Eye (tissue), 1 donor: ENCODE results near the gene AMN.

ENCODE experiments used
- DNase-seq: peaks from one replicate; pipeline ENCODE4 v3.0.0-alpha.2; 2015

The AMN gene

DNA sequence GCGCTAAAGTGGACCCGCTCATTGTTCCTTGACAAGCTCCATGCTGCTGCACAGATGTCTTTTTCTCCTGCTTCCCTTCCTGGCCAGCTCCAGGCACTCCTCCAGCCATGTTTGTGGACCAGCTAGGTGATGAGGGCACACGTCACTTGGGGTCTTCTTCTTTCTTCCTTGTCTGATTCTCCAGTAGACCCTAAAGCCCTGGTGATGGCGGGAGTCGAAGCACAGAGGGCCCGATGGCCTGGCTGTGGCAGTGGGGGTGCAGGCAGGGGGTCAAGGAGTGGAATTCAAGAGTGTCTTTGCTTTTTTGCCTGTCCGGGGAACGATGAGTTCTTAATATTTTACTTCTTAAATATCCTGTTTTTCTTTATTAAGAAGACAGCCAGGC, 23.0 kb upstream of the AMN start:
- DNase-seq = no peak

- DNase-seq = no peak
Observed at GRCh38 chr14:102900631-102901571, 21.6 kb upstream of the AMN start.

GRCh38 chr14:102901633-102902032, 20.8 kb upstream of the AMN start:
- no peak for DNase-seq

DNA sequence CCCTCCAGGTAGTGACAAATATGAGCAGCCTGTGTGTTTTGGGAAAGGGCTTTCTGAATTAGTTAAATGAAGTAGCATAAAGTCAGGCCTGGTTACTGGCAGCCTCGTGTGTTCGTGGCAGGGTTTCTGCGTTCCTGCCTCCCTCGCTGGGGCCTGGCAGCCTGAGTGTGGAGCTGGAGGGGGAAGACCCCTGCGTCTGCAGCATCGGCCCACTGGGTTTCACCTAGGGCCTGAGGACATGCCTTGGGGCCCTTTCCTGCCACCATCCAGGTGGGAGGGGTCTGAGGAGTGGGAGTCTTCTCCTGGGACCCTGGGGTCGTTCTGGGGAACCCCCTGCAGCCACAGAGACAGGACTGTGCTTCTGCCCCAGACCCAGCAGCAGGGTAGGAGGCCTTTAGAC, 20.4 kb upstream of the AMN start:
- DNase-seq = no peak

DNA sequence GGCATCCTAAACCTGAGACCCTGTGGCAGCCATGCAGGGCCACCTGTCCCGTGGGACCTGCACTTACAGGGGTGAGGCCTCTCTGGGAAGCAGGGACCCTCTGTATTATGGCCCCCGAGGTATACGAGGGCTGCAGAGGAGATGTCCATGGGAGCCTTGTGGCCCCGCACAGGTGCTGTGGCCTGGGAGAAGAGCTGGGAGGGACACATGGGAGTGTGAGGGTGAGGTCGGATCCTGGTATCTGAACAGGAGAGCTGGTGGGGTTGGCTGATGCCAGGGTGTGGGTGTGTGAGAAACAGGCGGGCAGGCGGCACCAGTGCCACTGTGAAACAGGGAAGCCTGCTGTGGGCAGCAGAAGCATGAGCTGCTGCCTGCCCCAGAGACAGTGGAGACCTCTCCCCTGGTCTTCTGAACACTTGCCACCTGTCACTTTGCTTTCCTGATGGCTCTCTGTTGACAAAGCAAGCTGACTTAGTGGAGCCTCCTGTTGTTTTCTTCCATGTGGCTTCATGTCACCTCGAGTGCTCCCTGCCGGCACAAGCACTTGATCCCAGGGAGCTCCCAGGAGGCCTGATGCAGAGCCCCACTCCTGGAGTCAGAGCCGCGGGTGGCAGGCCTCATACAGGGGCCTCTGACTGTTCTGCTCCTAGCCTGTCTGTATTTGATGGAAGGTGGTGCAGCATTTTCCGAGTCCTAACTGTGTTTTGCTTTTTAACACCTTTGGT, 19.8 kb upstream of the AMN start:
- DNase-seq = no peak

- no peak for DNase-seq
Observed at GRCh38 chr14:102903248-102903888, 19.1 kb upstream of the AMN start.

- no peak for DNase-seq
Observed at GRCh38 chr14:102903889-102904512, 18.5 kb upstream of the AMN start.

- no peak for DNase-seq
Observed at GRCh38 chr14:102905116-102906108, 17.1 kb upstream of the AMN start.

DNA sequence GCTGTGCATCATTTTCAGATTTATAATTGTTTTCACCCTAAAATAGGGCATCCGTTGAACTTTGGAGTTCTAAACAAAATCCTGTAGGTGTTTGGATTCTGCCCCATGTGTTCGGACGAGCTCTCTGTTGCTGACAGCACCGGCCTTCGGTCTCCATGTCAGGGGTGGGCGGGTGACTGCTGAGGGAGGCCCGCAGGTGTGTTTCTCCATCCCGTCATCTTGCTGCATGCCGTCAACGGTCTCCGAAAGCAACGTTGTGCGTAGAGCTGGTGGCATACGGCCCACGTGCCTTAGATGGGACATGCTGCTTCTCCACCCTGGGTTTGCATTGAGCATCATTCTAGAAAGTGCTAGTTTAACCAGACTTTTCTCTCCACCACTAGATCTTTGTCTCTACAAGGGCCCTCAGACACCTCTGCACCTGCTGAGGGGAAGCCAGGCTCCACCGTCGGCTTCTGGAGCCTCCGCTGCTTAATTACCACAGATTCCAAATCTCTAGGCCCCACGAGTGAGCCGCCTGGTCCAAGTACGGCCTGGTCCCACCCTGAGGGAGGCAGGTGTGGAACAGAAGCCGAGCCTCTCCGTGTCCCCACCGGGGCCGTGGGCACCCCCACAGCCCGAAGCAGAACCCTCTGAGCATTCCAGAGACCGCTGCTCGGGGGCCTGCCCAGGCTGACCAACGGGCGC, 15.7 kb upstream of the AMN start:
- no peak for DNase-seq

GRCh38 chr14:102907303-102907844, 15.1 kb upstream of the AMN start:
- DNase-seq = no peak

DNA sequence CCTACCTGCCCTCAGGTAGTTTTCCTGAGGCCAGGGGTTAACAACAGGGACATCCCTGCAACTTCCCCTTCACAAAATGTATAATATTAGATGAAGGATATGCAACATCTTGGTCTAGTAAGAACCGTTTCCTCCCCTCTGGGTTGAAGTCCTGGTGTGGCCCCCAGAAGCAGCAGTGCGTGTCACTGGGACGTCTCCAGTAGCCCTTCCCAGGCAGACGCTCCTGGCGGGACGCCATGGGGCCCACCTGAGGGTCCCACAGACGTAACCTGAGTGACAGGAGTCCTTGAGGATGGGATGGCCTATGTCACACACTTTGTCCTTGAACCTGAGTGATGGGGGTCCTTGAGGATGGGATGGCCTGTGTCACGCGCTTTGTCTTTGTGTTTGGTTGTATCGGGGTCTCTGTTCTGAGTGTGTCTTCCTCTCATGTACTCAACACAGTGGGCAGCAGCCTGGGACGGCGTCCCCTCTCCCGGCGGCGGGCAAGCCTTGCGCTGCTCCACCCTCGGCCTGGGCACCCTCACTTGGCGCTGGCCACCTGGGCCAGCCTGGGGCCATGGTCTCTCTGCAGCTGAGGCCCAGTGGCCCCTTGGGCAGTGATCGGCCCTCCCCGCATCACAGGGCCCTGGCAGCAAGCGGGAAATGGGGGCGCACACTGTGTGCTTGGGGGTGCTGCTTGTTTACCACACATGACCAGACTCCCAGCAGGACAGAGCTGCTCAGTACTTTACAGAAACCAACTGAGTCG, 14.3 kb upstream of the AMN start:
- no peak for DNase-seq

GRCh38 chr14:102908766-102909455, 13.6 kb upstream of the AMN start:
- DNase-seq = peak; percentile 45

GRCh38 chr14:102909462-102909861, 13.0 kb upstream of the AMN start:
- no peak for DNase-seq

DNA sequence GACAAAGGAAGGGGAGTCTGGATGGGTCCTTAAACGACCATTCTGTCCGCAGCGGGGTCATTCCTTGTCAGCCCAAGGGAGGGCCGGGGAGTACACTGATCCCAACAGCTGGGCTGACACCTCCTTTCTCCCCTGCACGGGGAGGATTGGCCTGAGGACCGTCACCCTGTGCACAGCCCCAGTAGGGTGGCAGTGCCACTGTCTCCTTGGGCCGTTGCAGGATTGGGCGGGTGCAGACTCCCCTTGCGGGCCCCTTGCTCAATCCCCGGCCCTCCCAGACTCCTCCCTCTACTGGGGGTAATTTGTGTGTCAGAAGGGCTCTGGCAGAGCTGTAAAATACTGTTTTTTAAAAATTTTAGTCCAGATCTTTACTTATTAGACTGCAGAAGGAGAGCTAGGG, 12.6 kb upstream of the AMN start:
- DNase-seq = no peak

DNA sequence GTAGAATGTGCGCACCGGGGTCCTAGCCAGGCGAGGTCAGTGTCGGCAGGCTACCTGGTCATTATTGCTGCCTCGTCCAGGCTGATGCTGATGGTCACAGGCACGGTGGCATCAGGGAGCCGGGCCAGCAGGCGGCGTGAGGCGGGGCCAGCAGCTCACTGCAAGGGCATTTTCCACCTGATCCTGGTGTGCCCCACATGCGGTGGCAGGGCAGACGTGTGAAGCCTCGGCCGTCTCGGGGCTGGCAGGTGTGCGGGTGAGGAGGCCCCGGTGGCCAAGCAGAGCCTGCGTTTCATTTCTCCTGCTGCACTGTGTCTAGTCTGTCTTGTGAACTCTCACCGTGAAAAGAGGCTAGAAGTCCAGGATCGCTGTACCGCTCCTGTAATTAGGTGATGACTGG, 12.0 kb upstream of the AMN start:
- DNase-seq = no peak

DNA sequence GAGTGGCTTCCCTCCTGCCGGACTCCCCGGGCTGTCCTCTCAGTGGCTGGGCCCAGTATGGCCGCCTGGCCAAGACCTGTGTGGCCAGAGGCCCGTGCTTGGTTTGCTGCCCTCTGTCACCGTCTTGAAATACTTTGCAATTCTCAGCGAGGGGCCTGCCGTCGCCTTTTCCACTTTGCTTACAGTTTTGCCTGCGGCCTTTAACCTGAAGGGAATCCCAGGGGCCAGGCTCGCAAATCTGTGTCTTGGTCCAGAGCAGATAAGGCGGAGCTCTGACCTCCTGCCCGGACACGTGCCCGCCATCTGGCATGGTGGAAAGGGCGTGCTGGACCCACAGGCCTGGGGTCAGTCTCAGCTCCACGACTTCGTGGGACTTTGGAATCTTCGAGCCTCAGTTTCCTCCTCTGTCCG, 10.9 kb upstream of the AMN start:
- no peak for DNase-seq

GRCh38 chr14:102911991-102912761, 10.3 kb upstream of the AMN start:
- DNase-seq = no peak

GRCh38 chr14:102913341-102914211, 8.9 kb upstream of the AMN start:
- DNase-seq = no peak
